ENCODE measurements around the gene GID8.

- no peak for TF ChIP-seq CTCF (IDR thresholded peaks at IDR 0.05)
- no peak for TF ChIP-seq POLR2A (IDR thresholded peaks at IDR 0.05; ENCODE audit: low read depth)
- TF ChIP-seq EP300 (IDR thresholded peaks at IDR 0.05): no peak
These were observed 16.1 kb downstream of the GID8 start for GRCh38 chr20:62953839-62954703.

Data from esophagus muscularis mucosa (tissue), 4 donors.